NAMALWA (cell line): ENCODE data around the gene FUT4.
A peak's percentile ranks its signal among the peaks of the same experiment; 100 is the strongest.
"Not testable (repeated sequence)": the region's sequence is repeated elsewhere in the genome, so short reads cannot be mapped to it uniquely, and the experiment has no call there.

Experiments
- DNase-seq: peaks from one replicate; pipeline ENCODE4 v3.0.0-alpha.2; 2015; ENCODE audit warnings: low spot score

FUT4 gene

DNA sequence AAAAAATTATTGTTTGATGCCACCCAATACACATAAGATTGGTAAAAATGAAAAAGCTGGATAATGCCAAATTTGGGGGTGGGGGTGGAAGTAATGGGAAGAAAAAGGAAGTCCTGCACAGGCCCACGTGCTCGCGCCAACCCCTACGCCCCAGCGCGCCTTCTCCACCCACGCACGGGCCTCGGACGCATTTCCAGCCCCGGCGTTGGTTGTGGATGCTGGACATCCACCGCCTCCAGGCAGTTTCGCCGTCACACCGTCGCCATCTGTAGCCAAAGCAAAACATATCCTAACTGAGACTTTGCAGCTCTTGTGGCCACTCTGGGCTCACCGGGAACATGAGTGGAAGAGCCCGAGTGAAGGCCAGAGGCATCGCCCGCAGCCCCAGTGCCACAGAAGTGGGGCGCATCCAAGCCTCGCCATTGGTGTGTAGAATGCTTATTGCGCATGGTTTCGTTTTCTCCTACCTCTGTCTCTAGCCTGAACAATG is 23.5 kb downstream of the FUT4 start, which contains the start of gene PIWIL4:
PIWIL4 (plus strand) TSS at position 188 of the 490 bp plus-strand sequence; CDS start at position 339, 151 bp downstream.
- DNase-seq = no peak

DNA sequence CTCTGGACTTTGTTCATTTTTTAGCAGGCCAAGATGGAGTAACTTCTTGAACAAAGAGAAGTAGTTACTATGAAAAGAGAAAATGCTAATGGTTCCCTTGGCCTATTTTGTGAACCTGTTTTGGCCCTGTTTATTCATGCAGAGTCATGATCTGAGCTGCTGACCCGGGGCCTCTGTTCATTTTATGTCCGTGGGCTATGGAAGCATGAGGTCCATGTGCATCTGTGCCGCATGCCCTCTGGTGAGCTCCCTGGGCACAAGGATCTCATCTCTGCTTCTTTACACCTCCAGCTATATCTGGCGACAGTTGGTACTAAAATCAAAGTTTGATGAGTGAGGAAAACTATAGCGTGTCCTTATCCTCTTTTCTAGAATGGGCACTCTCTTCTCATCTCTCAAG is 24.5 kb downstream of the FUT4 start:
- no peak for DNase-seq

DNA sequence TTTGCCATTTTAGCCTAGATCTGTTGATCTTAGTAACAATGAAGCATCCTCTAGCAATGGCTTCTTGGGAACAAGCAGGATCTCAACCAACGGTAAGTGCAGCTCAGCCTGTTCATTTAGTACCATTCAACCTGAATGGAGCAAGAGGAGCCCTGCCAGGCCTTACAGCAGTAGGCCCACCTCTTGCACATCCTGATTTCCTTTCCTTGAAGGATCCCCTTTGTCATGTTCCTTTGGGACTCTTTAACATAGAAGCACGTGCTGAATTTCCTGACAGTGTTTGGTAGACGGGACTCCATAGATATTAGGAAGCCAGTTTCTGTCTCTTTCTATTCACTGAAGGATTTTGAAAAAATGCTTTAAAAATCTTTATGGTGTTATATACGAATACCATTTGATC is 25.0 kb downstream of the FUT4 start:
- DNase-seq = no peak

DNA sequence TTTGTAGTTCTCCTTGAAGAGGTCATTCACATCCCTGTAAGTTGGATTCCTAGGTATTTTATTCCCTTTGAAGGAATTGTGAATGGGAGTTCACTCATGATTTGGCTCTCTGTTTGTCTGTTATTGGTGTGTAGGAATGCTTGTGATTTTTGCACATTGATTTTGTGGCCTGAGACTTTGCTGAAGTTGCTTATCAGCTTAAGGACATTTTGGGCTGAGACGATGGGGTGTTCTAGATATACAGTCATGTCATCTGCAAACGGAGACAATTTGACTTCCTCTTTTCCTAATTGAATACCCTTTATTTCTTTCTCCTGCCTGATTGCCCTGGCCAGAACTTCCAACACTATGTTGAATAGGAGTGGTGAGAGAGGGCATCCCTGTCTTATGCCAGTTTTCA is 29.3 kb downstream of the FUT4 start:
- DNase-seq = not testable (repeated sequence)

DNA sequence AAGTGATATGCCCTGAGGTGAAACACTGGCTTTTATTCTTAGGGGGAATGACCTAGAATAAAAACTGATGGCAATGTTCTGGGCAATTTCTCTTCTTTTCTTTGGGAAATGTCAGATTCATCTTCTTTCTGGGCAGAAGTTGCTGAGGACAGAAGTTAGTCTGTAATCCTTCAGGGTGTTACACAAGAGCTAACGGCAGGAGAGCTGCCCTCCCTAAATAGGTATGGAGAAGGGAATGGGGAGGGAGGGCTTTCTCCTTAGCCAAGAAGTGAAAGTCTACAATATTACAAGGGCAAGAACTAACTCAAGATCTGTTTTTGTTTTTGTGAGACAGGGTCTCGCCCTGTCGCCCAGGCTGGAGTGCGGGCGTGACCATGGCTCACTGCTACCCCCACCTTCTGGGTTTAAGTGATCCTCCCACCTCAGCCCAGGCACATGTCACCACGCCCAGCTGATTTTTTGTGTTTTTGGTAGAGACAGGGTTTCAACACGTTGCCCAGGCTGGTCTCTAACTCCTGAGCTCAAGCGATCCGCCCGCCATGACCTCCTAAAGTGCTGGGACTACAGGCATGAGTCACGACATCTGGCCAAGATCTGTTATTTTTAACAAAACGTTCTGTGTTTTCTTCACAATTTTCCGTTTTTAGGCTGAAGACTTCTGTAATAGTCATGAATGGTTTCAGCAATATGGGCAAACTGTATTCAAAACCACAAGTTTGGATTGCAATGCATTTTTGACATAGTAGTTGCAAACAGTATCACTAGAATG is 30.7 kb downstream of the FUT4 start:
- no peak for DNase-seq

DNA sequence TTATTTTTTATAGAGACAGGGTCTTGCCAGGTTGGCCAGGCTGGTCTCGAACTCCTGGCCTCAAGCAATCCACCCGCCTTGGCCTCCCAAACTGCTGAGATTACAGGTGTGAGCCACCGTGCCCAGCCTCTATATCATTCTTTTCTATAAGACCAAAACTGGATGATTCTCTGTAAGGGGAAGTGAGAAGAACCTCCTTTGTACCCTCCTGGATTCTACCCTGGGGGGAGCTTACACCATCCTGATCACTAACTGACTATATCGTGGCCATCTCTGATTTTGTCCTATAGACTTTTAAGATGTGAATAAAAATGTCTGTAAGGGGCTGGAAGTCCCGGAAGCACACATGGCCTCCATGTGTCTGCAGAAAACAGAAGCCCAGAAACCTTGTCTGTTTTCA is 32.6 kb downstream of the FUT4 start:
- DNase-seq = no peak

DNA sequence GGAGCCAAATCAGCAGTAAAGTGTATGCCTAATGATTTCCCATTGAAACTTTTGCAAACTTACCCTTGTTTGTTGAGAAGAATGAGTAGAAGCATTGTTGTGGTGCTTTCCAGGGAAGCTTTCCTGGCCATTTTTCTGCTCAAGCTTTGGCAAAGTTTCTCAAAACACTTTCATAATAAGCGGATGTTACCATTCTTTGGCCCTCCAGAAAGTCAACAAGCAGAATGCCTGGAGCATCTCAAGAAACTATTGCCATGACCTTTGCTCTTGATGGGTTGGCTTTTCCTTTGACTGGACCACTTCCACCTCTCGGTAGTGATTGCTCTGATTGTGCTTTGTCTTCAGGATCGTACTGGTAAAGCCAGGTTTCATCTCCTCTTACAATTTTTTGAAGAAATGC is 34.1 kb downstream of the FUT4 start:
- DNase-seq = no peak

DNA sequence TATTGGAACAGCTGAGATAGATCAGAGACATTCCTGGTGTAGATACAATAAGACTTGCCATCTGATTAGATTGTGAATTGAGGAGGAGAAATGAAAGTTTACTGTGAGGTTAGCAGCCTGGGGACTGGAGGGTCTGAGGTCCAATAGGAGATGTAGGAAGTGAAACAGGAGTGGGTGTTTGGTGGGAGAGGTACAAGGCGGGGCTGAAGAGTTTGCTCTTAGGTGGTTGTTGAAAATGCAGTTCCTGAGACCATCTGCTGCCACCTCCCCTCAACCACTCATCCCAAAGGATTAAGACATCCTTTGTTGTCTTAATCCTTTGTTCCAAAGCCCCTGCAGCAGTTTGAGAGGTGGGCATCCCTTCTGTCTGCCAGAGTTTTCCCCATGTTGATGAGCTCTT is 38.2 kb downstream of the FUT4 start:
- DNase-seq = no peak

DNA sequence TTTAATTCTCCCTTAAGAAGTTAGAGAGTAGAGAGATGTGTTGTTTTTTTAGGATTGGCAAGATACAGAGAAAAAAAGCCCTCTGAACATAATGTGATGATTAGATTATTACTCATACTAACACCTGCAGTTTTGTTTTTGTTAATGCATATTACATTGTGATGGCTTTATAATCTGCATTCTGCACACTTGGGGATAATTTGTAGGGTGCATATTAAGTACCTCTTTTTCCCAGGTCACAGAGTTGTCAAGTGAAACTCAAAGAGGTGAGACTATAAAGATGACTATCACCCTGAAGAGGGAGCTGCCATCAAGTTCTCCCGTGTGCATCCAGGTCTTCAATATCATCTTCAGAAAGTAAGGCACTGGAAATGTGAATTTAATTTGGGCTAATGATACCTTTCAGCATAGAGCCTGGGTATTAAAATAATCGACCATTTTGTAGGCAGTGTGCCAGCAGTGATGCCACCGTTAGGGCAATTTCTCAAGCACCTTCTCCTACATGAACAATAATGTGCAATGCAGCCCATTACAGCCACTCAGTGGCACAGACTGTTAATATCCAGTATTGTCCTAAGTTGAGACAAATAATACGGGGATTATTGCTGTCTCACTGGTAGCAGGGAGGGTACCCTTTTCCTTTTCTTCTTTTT is 39.6 kb downstream of the FUT4 start:
- DNase-seq = no peak

DNA sequence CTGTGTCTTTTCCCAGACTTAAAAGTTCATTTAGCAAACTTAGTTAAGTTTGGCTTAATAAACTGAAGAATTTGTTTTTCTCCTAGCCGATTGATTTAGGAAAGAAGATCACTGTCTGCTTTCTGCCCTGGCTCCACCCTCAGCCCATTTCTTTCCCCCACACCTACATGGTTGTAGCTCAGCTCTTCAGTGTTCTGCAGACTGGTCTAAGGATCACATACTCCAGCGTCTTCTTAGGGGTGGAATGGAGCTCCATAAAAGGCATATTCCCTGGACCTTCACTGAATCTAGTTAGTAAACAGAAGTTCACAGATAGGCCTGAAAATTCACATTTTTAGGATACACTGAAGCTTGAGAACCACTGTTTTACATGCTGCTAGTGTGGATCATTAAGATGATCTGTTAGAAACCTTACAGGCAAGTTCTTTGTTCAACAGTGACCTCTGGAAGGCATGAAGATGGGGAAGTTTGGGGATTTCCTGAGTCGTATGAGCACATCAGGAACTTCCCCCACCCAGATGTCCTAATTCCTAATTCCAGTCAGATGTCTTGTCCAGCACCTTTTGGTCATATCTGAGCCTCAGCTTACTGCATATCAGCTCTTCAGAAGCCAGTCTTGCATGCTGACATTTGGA is 40.3 kb downstream of the FUT4 start:
- no peak for DNase-seq

DNA sequence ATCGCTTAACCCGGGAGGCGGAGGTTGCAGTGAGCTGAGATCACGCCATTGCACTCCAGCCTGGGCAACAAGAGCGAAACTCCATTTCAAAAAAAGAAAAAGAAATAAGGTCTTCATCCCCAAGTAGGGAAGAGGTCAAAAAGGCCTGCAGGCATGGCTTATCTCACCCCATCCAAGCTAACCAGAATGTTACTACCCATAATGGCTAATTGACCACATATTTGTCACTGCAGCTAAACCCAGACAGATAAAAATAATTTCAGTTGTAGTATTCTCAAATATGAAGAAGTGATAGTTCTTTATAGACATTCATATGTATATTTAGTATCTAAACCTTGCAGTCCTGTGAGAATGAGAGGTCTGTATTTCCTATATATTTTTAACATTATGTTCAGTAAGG is 41.3 kb downstream of the FUT4 start:
- no peak for DNase-seq

DNA sequence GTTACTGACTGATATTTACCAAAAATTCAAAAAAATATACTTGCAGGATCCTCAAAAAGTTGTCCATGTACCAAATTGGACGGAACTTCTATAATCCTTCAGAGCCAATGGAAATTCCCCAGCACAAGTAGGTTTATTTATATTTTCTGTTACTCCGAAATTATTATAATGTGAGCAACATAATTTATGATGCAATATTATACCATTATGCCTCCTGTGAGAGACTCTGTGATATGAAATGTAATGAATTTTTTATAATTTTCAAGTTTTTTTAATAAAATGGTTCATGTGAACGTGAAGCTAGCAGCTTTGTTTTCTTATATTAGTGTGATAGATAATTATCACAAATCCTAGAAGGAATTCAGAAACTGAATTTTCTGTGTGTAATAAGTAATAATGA is 41.7 kb downstream of the FUT4 start:
- no peak for DNase-seq

DNA sequence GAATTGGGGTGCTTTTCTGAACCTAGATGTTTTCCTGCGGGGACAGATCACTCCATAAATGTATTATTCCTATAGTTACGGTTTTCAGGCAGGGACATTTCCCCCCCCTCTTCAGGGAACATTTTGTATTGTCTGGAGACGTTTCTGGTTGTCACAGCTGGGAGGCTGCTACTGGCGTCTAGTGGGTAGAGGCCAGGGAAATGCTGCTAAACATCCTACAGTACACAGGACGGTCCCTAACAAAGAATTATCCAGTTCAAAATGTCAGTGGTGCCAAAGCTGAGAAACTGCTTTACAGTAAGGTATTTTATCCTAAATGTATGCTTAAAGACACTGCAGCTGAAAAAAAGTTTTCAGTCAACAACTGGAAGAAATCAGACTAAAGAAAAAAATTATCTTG is 42.8 kb downstream of the FUT4 start:
- DNase-seq = no peak

DNA sequence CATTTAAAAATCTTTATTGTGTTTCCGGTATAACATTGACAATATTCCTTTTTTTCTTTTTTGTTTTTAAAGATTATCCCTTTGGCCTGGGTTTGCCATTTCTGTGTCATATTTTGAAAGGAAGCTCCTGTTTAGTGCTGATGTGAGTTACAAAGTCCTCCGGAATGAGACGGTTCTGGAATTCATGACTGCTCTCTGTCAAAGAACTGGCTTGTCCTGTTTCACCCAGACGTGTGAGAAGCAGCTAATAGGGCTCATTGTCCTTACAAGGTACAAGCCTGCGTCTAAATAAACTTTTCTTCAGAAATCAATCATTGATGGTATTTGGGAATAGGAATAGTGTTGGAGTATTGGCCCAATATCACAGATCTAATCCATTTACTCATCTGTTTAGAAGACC is 43.3 kb downstream of the FUT4 start:
- no peak for DNase-seq

DNA sequence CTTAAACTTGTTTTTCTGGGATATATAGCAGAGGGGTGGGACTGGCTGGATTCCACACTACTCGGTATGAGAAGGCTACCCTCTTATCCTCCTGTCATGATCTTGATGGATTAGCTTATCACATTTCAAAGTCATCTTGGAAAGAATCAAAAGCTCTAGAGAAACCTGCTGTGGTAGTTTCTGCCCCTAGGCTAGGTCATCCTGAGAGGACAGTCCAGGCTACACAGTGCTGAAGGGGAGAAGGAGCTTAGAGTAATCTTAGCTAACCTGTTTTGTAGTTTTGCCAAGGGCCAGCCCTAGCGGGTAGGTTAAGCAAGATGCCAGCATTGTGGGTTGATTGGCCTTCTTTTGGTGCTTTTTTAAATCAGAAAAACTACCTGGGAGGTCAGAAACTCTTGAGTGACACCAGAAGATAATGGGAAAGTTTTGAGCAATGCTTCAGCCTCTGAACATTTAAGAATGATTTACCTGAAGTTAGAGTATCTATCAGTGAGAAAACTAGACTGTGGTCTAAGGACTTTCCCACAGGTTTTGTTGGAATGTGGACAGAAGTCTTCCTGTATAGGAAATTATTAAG is 44.7 kb downstream of the FUT4 start:
- DNase-seq = no peak

DNA sequence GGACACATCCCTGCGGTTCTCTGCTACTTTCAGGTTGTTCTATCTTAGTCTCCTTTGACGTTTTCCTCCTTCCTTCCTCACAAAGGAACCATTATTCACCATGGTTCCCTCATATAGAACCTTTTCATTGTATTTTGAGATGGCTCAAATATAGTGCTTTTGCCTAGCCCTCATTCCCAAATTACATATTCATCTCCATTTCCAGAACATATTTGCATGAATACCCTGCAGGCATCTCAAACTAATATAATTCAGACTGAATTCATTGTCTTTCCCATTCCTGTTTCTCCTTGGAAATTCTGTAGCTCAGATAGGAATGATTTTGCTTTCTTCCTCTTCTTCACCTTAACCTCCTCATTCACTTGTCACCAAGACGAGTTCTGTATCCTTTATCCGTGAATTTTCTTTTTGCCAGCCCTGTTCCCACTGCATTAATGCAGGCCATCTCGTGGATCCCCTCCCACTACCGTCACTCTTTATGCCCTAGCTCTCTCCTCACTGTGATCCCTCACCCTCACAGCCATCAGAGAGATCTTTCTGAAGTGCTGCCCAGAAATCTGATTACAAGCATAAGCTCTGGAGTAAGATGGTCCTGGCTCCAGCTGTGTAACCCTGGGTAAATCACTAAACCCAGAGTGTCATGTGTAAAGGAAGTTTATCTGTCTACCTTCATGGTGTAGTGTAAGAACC is 46.8 kb downstream of the FUT4 start:
- DNase-seq = no peak

DNA sequence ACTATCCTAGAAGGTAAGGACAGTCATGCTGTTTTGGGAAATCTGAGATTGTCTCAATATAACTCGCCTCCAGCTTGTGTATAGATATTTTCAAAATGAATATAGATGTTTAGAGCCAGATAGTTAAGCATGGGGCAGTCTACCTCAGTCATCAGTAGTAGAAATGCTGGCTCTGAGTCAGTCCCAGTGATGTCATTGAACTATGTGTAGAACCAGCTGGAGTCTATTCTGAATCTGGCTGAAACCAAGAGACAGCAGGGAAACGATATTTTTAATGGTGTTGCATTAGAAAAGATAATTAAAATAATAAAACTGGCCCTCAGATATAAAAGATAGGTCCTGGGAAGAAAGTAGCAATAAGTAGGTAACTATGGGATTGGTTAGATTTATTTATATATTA is 49.3 kb downstream of the FUT4 start:
- DNase-seq = no peak

DNA sequence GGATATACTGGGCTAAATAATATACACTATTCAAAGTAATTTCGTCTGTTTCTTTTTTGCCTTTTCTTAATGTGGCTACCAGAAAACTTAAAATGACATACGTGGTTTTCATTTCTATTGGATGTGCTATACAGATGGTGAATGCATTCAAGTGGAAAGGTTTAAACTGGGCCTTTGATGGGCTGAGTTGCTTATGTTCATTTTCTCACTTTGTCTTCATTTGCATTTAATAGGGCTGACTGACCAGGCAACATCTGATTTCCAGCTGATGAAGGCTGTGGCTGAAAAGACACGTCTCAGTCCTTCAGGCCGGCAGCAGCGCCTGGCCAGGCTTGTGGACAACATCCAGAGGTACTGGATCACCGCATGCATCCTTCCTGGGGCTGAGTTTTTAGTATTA is 51.4 kb downstream of the FUT4 start:
- peak; percentile 41 for DNase-seq

DNA sequence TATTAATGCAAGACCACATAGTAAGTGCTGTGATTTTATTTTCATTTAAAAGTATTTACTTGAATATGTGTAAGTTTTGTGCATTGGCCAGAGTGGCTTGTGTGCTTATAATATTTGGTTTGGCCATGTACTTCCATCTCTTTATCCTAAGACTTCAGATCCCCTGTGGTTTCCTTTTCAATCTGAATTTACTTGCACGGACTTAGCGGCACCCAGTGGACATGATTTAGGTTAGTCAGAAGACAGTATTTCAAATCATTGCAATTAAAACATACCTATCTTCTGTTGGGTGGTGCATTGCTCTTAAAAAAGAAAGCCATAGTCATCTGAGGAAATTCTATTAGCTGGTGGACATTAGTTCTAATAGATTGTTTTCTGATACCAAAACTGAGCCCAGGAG is 54.2 kb downstream of the FUT4 start:
- no peak for DNase-seq
